AG10803 (cell line): Measurements from ENCODE around the gene TENT4B.

ENCODE experiments used
- DNase-seq: peaks from one replicate; pipeline ENCODE4 v3.0.0; 2010; ENCODE audit warnings: low read depth
- H3K4me3 ChIP-seq: 2 replicates; pipeline ENCODE4 v1.5.1; 2011; ENCODE audit warnings: mild to moderate bottlenecking, low read length, control low read depth
- CTCF ChIP-seq: conservative IDR thresholded peaks from 2 replicates; pipeline ENCODE4 v1.5.1; 2011; ENCODE audit warnings: mild to moderate bottlenecking, low read length, control low read depth, inconsistent platforms

TENT4B gene

GRCh38 chr16:50252082-50252611, 99.0 kb downstream of the TENT4B start:
- no peak for TF ChIP-seq CTCF
- H3K4me3 ChIP-seq = no peak overlapping the region
- no peak for DNase-seq

GRCh38 chr16:50252874-50253513, 99.9 kb downstream of the TENT4B start:
- no peak overlapping the region for H3K4me3 ChIP-seq
- no peak for TF ChIP-seq CTCF
- DNase-seq = peak; percentile 23

- TF ChIP-seq CTCF = no peak
- no peak overlapping the region for H3K4me3 ChIP-seq
- no peak for DNase-seq
These were observed 100.4 kb downstream of the TENT4B start for GRCh38 chr16:50253514-50253910.

GRCh38 chr16:50254072-50254471, 101.0 kb downstream of the TENT4B start:
- no peak overlapping the region for H3K4me3 ChIP-seq
- no peak for TF ChIP-seq CTCF
- no peak for DNase-seq

- no peak overlapping the region for H3K4me3 ChIP-seq
- no peak for TF ChIP-seq CTCF
- DNase-seq = no peak
These were observed 102.4 kb downstream of the TENT4B start for GRCh38 chr16:50255538-50255937.

GRCh38 chr16:50256604-50257003, 103.5 kb downstream of the TENT4B start:
- no peak for DNase-seq
- H3K4me3 ChIP-seq = no peak overlapping the region
- no peak for TF ChIP-seq CTCF

GRCh38 chr16:50257876-50258275, 104.8 kb downstream of the TENT4B start:
- no peak for DNase-seq
- TF ChIP-seq CTCF = no peak
- H3K4me3 ChIP-seq = no peak overlapping the region
